ENCODE measurements around the gene FNBP1. TPM values are rescaled to one million over a fixed set of nuclear protein-coding genes. Genes with fewer than 3 reads are reported as not detected.

The FNBP1 gene
- total RNA-seq, 2 experiments from 2014 or later, result 266 to 268 TPM

DNA sequence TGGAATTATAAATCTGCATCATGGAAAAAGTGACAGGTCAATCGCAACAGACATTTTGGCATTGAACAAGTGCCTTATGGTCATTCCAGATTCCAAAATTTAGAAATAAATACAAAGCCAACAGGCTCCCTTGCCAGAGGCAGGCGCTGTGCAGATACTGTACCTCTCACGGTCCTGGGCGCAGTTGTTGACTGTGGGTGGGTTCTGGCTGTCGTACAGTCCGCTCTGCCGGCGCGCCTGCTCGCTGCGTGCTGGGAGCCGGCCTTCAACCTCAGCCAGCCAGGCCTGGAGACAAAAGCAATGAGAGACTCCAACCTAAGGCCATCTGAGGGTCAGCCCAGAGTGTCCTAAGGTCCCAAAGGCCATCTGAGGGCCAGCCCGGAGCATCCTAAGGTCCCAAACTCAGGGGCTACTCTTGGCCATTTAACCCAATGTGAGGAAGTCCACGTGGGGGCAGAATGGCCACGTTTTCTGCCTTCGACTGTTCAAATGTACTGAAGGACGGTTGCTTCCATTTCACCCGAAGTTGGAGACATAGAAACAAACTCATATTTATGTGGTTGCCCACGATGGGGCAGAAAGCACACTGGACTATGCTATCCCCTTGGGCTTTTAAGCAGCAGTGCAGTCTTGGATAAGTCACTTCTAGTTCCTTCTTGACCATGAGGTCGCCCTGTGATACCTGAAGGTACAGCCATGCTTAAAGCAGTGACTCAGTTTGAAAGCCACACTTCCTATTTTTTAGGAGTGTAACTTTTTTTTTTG is 142.5 kb downstream of the FNBP1 start:
- H3K4me3 Mint-ChIP-seq, result no peak overlapping the region
- H3K36me3 Mint-ChIP-seq (ENCODE audit: low read depth), result peaks cover 86% of the 10 kb centered on the region
- H3K27ac Mint-ChIP-seq, result peak overlapping the region; percentile 77
- intact Hi-C loops (cut with micrococcal nuclease), result no loop called here
- no peaks in the 10 kb centered on the region for H3K27me3 Mint-ChIP-seq
- ATAC-seq (peak; percentile 29), DNase-seq (no peak)
- H3K4me1 Mint-ChIP-seq (ENCODE audit: low read depth), result peaks cover 64% of the 10 kb centered on the region
- H3K9me3 Mint-ChIP-seq, result peaks cover 4% of the 10 kb centered on the region
- TF ChIP-seq, protein P1, sequence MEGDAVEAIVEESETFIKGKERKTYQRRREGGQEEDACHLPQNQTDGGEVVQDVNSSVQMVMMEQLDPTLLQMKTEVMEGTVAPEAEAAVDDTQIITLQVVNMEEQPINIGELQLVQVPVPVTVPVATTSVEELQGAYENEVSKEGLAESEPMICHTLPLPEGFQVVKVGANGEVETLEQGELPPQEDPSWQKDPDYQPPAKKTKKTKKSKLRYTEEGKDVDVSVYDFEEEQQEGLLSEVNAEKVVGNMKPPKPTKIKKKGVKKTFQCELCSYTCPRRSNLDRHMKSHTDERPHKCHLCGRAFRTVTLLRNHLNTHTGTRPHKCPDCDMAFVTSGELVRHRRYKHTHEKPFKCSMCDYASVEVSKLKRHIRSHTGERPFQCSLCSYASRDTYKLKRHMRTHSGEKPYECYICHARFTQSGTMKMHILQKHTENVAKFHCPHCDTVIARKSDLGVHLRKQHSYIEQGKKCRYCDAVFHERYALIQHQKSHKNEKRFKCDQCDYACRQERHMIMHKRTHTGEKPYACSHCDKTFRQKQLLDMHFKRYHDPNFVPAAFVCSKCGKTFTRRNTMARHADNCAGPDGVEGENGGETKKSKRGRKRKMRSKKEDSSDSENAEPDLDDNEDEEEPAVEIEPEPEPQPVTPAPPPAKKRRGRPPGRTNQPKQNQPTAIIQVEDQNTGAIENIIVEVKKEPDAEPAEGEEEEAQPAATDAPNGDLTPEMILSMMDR (IDR thresholded peaks at IDR 0.05), result no peak
- ChIA-PET POLR2A (interaction anchor here (1.0 kb wide), 1 partner anchor 11 kb away, joined by 3 read pairs; no protein-coding TSS in a partner anchor), CTCF (interaction anchor here (1.6 kb wide), 1 partner anchor 15 kb away, joined by 4 read pairs; no protein-coding TSS in a partner anchor)

DNA sequence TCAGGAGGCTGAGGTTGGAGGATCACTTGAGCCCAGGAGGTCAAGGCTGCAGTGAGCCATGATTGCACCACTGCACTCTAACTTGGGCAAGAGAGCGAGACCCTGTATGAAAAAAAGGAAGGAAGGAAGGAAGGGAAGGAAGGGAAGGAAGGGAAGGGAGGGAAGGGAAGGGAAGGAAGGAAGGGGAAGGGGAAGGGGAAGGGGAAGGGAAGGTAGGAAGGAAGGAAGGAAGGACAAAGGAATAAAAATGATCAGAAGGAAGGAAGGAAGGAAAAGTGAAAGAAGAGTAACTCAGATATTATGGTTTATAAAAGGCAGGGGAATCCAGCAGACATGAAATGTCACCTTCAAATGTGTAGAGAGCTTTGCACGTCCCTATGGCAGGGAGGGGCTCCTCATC is 143.4 kb downstream of the FNBP1 start:
- intact Hi-C loops (cut with micrococcal nuclease), result no loop called here
- Mint-ChIP-seq H3K27me3 (no peaks in the 10 kb centered on the region), H3K4me3 (no peak overlapping the region), H3K36me3 (ENCODE audit: low read depth) (peaks cover 87% of the 10 kb centered on the region), H3K4me1 (ENCODE audit: low read depth) (peaks cover 68% of the 10 kb centered on the region), H3K9me3 (peaks cover 4% of the 10 kb centered on the region), H3K27ac (peak overlapping the region; percentile 77)
- ChIA-PET POLR2A (interaction anchor here (0.9 kb wide), 1 partner anchor 19 kb away, joined by 3 read pairs; no protein-coding TSS in a partner anchor), CTCF (no interaction called here)
- TF ChIP-seq, protein P1 (IDR thresholded peaks at IDR 0.05), result no peak
- ATAC-seq (no peak), DNase-seq (no peak)

DNA sequence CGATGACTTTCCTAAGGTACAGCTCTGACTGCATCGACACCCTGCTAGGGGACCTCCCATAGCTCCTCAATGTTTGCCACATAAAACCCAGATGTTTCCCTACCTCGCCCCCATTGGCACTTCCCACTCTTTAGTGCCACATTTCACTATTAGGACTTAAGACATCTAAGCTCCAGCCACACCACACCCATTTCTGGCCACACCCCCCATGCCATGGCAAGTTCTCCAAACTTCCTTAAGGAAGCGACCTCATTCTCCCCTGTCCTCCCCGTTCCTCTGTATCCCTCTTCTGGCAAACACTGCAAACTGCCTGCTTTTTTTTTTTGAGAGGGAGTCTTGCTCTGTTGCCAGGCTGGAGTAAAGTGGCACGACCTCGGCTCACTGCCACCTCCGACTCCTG is 144.8 kb downstream of the FNBP1 start:
- peaks cover 88% of the 10 kb centered on the region for H3K36me3 Mint-ChIP-seq (ENCODE audit: low read depth)
- peaks cover 69% of the 10 kb centered on the region for H3K4me1 Mint-ChIP-seq (ENCODE audit: low read depth)
- TF ChIP-seq, protein P1 (IDR thresholded peaks at IDR 0.05), result no peak
- ChIA-PET POLR2A (interaction anchor here (0.9 to 2.4 kb wide), 4 partner anchors 10 to 60 kb away, joined by 3 to 9 read pairs (median 3); no protein-coding TSS in a partner anchor), CTCF (interaction anchor here (1.6 kb wide), 1 partner anchor 13 kb away, joined by 7 read pairs; no protein-coding TSS in a partner anchor)
- peak; percentile 2 for DNase-seq
- ATAC-seq, result no peak
- H3K4me3 Mint-ChIP-seq, result no peak overlapping the region
- H3K27me3 Mint-ChIP-seq, result no peaks in the 10 kb centered on the region
- H3K9me3 Mint-ChIP-seq, result peaks cover 4% of the 10 kb centered on the region
- H3K27ac Mint-ChIP-seq, result peak overlapping the region; percentile 37
- intact Hi-C loops (cut with micrococcal nuclease), result no loop called here

DNA sequence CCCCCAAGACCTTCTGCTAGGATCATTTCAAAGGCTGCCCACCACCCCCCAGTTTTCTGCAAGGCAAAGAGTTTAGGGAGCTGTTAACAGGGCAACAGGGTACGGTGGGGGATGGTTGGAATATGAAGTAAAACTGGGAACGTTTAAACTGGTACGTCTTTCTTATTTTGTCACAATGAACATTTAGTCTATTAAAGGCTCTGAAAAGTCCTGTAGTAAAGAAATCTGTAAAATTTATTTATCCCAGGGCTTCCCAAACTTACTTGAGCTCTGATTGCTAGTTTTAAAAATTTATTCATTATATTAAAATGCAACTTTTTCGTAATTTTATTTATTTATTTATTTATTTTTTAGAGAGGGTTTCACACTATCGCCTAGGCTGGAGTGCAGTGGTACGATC is 145.7 kb downstream of the FNBP1 start:
- H3K4me3 Mint-ChIP-seq, result no peak overlapping the region
- H3K27me3 Mint-ChIP-seq, result no peaks in the 10 kb centered on the region
- ATAC-seq (no peak), DNase-seq (no peak)
- H3K36me3 Mint-ChIP-seq (ENCODE audit: low read depth), result peaks cover 91% of the 10 kb centered on the region
- peaks cover 70% of the 10 kb centered on the region for H3K4me1 Mint-ChIP-seq (ENCODE audit: low read depth)
- POLR2A ChIA-PET, result interaction anchor here (1.2 to 2.4 kb wide), 3 partner anchors 9 to 53 kb away, joined by 3 to 9 read pairs (median 3); no protein-coding TSS in a partner anchor
- TF ChIP-seq, protein P1 (IDR thresholded peaks at IDR 0.05), result no peak
- H3K27ac Mint-ChIP-seq, result peak overlapping the region; percentile 99
- peaks cover 4% of the 10 kb centered on the region for H3K9me3 Mint-ChIP-seq
- intact Hi-C loops (cut with micrococcal nuclease), result no loop called here
- CTCF ChIA-PET, result interaction anchor here (0.8 to 1.6 kb wide), 2 partner anchors 11 to 12 kb away, joined by 4 to 7 read pairs; no protein-coding TSS in a partner anchor
